HG02938 (cell line): Measurements from ENCODE around the gene PDS5A.
"Not testable (repeated sequence)": the region's sequence is repeated elsewhere in the genome, so short reads cannot be mapped to it uniquely, and the experiment has no call there.

Source experiments
- ATAC-seq: cut with Tn5 transposase; IDR thresholded peaks from one replicate; pipeline ENCODE4 v1.9.1; 2021; ENCODE audit warnings: mild to moderate bottlenecking, moderate library complexity; ENCODE audit not compliant: unreplicated experiment

Gene PDS5A

DNA sequence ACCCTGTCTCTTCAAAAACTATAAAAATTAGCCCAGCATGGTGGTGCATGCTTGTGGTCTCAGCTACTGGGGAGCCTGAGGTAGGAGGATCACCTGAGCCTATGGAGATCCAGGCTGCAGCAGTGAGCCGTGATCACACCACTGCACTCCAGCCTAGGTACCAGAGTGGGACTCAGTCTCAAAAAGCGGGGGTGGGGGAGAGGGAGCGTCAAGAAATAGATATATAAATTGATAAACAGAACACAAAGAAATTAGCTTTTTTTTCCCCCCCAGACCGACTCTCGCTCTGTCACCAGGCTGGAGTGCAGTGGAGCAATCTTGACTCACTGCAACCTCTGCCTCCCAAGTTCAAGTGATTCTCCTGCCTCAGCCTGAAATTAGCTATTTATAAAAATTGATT is 14.1 kb downstream of the PDS5A start:
- no peak for ATAC-seq

DNA sequence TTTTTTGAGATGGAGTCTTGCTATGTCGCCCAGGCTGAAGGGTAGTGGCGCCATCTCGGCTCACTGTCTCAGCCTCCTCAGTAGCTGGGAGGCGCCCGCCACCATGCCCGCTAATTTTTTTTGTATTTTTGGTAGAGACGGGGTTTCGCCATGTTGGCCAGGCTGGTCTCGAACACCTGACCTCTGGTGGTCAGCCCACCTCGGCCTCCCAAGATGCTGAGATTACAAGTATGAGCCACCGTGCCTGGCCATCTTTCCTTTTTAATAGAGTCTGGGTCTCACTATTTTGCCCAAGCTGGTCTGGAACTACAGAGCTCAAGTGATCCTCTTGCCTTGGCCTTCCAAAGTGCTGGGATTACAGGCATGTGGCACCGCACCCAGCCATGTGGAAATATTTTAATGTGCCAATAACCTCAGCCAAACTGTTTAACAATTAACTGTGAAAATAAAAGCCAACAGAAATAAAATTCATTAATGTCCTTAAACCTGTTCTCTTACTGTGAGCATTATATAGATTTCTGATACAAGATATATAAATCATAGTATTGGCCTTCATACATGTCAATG is 16.3 kb downstream of the PDS5A start:
- ATAC-seq, result no peak

DNA sequence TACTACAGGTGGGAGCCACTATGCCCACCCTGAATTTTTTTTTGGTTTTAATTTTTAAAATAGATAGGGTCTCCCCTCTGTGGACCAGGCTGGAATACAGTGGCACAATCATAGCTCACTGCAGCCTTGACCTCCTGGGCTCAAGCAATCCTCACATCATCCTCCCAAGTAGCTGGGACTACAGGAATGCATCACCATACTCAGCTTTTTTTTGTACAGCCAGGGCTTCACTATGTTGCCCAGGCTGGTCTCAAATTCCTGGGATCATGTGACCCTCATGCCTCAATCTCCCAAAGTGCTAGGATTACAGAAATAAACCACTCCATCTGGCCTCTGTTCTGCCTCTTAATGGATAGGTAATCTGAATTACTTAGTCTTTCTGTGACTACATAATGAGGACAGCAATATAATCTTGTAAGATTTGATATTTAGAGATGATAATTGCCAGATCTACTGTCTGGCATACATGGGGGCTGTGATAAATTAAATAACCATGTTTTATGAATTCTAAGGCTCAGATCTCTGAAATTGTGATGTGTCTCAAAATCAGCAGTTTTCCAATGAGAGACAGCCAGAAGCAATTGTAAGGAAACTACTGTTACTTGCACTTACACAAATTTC is 26.7 kb downstream of the PDS5A start:
- ATAC-seq, result no peak

DNA sequence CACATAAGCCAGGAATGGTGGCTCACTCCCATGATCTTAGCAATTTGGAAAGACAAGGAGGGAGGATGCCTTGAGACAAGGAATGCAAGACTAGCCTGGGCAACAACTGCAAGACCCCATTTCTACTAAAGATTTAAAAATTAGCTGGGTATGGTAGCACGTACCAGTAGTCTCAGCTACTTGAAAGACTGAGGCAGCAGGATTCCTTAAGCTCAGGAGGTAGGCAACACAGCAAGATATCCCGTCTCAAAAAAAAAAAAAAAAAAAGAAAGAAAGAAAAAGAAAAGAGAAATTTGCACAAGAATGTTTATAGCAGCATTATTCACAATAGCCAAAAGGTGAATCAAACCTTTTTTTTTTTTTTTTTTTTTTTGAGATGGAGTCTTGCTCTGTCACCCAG is 29.7 kb downstream of the PDS5A start:
- no peak for ATAC-seq

DNA sequence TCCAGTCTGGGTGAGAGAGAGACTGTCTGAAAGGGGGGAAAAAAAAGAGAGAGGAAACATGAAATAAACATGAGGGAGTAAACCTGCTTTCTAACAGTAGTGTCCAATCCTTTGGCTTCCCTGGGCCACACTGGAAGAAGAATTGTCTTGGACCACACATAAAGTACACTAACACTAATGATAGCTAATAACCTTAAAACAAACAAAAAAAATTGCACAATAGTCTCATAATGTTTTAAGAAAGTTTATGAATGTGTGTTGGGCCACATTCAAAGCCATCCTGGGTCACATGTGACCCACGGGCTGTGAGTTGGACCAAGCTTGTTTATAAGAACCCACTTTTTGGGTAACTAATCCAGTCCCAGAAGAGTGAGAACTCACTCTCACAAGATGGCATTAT is 30.3 kb downstream of the PDS5A start:
- ATAC-seq, result no peak

DNA sequence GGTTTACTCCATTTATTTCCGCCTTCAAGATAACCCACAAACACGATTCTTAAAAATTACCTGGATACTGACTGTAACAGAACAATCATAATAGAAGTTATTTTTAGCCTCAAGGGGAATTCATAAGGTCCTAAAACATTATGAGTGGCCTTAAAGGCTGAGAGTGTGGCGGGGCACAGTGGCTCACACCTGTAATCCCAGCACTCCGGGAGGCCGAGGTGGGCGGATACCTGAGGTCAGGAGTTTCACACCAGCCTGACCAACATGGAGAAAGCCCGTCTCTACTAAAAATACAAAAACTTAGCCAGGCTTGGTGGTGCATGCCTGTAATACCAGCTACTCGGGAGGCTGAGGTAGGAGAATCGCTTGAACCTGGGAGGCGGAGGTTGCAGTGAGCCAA is 33.5 kb downstream of the PDS5A start:
- not testable (repeated sequence) for ATAC-seq

DNA sequence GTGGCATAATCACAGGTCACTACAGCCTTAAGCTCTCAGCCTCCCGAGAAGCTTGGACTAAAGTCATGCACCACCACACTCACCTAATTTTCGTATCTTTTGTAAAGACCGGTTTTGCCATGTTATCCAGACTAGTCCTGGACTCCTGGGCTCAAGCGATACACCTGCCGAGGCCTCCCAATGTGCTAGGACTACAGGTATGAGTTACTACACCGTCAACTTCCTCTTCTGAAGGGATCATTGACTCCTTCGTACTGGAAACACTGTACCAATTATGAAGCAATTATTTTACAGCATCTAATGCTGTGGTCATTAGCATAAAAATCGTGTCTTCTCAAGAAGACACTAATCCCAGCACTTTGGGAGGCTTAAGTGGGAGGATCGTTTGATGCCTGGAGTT is 35.2 kb downstream of the PDS5A start:
- ATAC-seq, result no peak

DNA sequence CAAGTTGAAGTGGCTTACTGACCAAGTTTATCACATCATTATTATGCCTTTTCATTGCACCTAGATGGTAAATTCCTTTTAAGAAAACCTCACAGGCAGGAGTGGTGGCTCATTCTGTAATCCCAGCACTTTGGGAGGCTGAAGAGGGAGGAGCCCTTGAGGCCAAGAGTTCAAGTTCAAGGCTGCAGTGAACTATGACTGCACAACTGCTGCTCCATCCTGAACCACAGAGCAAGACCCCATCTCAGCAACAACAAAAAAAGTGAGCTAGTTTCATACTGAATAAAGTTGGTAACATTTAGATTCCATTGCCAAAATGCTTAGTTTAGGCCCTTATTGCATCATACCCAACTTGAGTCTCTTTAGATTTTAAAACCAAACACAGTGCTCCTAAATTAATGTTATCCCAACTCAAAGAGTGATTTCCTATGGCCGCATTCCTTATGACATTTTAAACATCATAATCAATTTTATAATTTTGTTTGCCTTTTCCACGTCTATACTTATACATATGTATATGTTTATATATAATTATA is 36.0 kb downstream of the PDS5A start:
- ATAC-seq, result no peak

DNA sequence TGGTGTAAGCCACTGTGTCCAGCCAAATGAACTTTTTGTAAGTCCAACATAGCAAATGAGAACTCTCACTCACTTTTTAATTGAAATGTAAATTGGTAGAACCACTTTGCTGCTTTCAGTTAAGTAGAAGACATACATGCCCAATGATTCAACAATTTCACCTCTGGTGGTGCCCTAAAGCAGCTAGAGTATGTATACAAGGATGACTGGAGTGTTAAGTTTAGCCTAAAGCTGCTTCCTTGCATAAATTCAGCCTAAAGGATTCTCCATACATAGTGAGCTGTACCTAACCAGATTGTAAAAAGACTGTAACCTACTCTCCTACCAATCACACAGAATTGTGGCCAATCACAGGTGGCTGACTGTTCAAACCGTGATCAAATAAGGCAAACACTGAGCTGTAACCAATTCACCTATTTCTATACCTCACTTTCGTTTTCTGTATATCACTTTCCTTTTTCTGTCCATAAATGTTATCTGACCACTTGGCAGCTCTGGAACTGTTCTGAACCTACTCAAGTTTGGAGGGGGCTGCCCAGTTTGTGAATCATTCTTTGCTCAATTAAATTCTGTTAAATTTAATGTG is 39.9 kb downstream of the PDS5A start:
- ATAC-seq, result no peak

DNA sequence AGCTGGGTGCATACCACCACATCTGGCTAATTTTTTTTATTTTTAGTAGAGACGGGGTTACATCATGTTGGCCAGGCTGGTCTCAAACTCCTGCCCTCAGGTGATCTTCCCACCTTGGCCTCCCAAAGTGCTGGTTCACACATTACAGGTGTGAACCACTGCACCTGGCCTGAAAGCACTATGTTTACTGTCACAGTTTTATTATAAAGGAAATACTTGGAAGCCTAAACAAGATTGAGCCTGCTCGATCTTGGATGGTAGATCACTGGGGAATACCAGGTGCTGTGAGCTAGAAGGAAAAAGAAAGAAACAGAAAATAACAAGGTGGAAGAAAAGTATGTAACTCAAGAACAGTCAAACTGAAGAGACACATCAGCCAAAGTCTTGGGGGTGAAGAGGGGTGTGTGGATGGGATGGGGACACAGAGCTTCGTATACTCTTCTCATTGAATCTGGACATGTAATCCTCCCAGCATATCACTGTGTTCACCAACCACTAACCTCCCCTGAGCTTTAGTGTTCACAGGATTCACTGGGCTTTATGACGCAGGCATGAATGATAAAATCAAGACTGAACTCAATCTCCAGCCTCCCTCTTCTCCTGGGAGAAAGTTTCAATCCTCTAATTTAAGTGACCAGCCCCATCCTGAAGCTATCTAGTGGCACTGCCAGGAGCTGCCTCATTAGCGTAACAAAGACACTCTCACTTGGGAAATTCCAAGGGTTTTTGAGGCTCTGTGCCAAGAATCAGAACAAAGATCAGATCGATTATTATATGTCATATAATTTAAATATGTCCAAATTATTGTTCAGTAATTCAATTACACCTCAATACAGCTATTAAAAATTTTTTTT is 40.9 kb downstream of the PDS5A start:
- ATAC-seq, result no peak

DNA sequence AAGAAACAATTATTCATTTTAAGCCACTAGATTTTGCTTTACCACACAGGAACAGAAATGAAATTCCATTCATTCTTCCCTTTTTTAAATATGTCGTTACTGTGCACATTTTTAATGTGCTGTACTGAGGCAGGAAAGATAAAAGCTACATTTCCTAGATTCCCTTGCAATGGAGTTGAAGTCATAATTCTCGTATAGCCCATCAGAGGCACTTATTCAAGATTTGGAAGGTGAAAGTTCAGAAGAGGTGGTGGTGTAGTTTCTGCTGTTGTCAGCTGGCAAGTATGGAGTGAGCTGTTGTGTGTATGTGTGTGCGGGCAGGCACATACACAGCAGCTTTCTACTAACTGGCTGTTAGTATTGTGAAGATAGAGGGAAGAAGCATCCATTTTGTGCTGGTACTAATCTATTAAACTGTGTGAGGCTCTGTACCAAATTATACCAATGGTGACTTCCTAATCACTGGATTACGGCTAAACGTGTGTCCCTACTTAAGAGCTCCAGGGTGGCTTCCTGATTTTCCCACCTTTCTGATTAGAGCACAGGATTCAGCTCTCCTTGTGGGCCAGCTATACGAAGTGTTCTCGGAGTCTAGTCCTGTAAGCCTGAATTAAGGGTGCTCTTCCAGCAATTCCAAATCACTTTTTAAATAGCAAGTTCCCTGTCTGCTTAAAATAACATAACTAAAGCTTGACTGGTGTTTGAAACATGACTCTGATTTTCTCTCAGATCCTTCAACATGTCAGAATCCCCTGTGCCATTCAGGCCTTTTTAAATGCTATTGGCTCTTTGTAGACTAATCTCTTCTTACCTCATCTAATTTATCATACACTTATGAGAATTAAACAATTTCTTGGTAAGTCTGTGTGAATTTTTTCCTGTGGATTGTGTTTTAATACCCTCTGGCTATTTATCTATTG is 43.8 kb downstream of the PDS5A start:
- no peak for ATAC-seq

DNA sequence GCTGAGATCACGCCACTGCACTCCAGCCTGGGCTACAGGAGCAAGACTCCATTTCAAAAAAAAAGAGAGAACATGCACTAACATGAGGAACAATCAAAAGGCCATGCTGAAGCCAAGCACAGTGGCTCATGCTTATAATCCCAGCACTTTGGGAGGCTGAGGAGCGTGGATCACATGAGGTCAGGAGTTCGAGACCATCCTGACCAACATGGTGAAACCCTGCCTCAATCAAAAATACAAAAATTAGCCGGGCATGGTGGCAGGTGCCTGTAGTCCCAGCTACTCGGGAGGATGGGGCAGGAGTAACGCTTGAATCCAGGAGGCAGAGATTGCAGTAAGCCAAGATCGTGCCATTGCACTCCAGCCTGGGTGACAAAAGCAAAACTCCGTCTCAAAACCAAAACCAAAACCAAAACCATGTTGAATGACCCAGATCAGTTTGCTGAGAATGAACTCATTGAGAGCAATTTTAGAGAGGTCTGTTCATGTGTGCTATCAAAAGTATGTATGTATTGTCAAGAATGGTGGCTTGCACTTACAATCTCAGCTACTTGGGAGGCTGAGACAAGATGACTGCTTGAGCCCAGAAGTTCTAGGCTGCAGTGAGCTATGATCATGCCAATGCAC is 44.8 kb downstream of the PDS5A start:
- no peak for ATAC-seq

DNA sequence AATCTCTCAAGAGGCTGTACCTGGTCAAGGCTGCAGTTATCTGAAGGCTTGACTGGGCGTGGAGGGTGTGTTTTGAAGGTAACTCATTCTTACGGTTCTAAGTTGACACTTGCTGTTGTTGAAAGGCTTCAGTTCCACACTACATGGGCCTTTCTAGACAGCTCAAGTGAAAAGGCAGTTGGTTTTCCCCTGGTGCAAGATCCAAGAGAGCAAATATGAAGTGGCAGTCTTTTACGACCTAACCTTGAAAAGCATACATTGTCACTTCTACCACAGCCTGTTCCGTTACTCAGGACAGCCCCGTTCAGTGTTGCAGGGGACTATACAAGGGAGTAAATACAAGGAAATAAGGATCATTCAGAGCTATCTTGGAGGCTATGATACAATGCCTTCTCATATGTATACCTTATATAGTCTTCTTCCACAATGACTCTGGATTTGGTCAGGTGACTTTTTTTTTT is 46.2 kb downstream of the PDS5A start:
- no peak for ATAC-seq

DNA sequence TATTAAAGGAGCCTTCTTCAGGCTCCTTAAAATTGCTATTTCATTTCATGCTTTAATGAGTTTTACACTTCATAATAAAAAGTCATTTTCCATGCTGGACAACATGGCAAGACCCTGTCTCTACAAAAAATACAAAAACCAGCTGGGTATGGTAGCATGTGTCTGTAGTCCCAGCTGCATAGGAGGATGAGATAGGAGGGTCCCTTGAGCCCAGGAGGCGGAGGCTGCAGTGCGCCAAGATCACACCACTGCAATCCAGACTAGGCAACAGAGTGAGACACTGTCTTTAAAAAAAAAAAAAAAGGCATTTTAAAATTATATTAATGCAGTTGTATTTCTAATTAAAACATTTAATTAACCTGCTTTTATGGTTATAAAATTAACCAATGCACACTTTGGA is 49.2 kb downstream of the PDS5A start:
- no peak for ATAC-seq

DNA sequence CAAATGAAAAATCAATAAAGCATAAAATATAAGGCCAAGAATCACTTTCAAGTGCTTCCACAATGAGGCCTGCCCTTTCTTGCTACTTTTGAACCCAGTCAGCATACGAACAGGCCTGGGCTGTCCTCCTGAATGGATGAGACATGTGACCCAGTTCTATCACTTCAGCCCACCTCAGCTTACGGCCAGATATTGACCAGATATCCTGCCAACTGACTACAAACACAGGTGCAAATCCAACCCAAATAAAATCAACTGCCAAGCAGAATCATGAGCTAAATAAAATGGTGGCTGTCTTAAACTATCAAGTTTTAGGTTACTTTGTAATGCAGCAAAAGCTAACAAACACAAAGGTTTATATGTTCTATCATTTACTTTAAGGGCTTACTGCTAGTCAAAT is 53.7 kb downstream of the PDS5A start:
- ATAC-seq, result no peak

DNA sequence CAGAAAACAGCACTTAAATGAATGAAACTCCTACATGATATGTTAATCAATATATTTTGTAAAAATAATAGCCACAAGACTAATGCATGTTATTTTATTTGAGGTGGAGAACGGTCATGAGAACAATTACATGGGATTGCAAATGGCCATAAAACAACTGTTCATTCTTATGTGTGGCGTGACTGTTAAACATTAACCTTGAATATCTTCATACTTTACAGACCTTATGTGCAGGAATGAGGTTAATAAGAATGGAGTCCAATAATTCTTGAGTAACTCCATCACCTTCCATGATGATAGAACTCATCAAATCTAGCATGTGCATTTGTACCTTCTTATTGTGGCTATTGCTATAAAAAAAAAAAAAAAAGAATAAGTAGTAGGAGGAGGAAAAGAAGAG is 55.3 kb downstream of the PDS5A start:
- ATAC-seq, result no peak

DNA sequence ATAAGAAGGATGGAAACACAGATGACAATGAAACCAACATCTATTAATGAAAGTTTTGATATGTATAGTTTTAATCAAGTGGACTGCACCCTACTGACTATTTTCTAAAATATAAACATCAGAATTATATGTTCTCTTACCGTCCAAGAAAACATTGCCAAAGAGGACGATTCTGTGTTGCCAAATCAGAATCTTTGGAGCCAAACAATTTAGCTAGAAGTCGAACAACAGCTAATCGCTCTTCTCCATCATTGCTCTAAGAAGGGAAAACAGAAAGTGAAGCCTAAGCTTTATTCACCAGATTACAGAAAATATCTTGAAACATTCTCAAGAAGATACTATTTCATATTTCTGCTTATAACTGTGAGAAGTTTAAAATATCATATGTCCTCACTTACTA is 64.2 kb downstream of the PDS5A start:
- no peak for ATAC-seq

DNA sequence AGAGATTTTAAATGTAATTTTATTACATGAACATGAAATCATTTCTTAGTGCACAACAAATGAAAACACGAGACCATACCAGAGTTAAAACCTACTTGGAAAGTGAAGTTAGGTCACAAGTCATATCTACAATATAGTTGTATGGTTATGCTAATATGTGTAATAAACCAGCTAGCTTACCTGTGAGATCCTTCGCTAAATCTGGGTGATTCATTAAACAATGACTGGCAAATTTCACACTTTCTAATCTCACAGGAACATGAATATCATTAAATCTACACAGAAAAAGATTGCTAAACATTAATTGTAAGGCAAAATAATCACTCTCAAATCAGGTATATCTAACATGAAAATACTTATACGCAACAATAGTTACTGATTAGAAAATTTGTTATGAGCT is 67.6 kb downstream of the PDS5A start:
- no peak for ATAC-seq

DNA sequence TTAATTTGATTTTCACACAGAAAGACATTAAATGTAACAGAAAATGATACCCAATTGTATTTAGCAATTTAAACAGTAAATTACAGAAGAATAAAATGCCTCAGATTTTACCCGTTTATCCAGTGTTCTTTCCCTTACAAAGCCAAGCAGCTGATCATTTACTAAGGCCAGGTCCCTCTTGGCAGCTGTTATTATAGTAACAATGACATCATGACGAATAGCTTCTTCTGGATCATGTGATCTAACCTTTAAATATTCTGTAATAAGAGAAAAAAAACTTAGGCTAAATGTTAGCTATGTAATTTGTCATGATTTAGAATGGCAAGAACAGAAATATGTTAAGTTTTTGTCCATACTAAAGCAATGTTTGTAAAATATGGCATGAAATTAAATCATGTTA is 69.4 kb downstream of the PDS5A start:
- no peak for ATAC-seq

DNA sequence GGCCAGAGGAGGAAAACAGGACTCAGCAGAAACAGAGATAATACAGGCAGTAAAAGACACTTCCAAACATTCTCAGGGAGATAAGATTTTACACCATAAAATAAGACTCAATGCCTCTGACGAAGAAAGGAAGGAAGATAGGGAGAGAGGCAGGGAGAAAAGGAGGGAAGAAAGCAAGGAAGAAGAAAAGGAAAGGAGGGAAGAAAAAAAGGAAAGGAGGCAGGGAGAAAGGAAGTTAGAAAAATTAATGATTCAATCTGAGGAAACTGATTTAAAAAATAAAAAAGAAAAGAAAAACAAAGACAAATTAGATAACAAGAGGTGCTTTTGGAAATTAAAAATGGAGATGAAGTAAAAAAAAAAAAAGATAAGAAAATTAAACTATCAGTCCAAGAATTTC is 72.1 kb downstream of the PDS5A start:
- ATAC-seq, result no peak
